HL-60 (cell line): ENCODE data around the gene NOS3.

Source experiments
- DNase-seq, 2 experiments: peaks; one replicate each; pipeline ENCODE4 v3.0.0-alpha.2; 2010 to 2020; ENCODE audit warnings: low read depth in 1 of 2, low spot score in 1 of 2
- H3K27ac ChIP-seq: fragments of 250-450 bp; sonication (Bioruptor Pico); replicated peaks from 2 replicates; pipeline ENCODE4 v1.5.1; 2020; ENCODE audit warnings: mild to moderate bottlenecking, moderate library complexity
- H3K27me3 ChIP-seq: fragments of 250-450 bp; sonication (Bioruptor Pico); 2 replicates; pipeline ENCODE4 v1.5.1; 2021; ENCODE audit warnings: mild to moderate bottlenecking, moderate library complexity; ENCODE audit not compliant: insufficient read depth, poor library complexity, severe bottlenecking
- H3K4me3 ChIP-seq: replicated peaks from 2 replicates; pipeline ENCODE4 v1.5.1; 2011; ENCODE audit warnings: mild to moderate bottlenecking, control low read depth, low read length; ENCODE audit not compliant: insufficient read depth
- GABPA ChIP-seq: IDR thresholded peaks from 2 replicates; pipeline ENCODE4 v1.6.1; 2012; ENCODE audit warnings: low read depth
- POLR2AphosphoS5 ChIP-seq: IDR thresholded peaks from 2 replicates; pipeline ENCODE4 v1.6.1; 2012; ENCODE audit warnings: low read depth
- SPI1 ChIP-seq: IDR thresholded peaks from 2 replicates; pipeline ENCODE4 v1.6.1; 2012; ENCODE audit warnings: low read depth, mild to moderate bottlenecking, borderline replicate concordance
- TF ChIP-seq, protein P1 (sequence below): IDR thresholded peaks from one replicate; pipeline ENCODE4 v1.5.1; 2011; ENCODE audit warnings: low read length, control low read depth, inconsistent platforms; ENCODE audit not compliant: insufficient read depth
- TF ChIP-seq, protein P2 (sequence below): IDR thresholded peaks from 2 replicates; pipeline ENCODE4 v1.6.1; 2012; ENCODE audit warnings: low read depth; ENCODE audit not compliant: insufficient replicate concordance

The NOS3 gene

DNA sequence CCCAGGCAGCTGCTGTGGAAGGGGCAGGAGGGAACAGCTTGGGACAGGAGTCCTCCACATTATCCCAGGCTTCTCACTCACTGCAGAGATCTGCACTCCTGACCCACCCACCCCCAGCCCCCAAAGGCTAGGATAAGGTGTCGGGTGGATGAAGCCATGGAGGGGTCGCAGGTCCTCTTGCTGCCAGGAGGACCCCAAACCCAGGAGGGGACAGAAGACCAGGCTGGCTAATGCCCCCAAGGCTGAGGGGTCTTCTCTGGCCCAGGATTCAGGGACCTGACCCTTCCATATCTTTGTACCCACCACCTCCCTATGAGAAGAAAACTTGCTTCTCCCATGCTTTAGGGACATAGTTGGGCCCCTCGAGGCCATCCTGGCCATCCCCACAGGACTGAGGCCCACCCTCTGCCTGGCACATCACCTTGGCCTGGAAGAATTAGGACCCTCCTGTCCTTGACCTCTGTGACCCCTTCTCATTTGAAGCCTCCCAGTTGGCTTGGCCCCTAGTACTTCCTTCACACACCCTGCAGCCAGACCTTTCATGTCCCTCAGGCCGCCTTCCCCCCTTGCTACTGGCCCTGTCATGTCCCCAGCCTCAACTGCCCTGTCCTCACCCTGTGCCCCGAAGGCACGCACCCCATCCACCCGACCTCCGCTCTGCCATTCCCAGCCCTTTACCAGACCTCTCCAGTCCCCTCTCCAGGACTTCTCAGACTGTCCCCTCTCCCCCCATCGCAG, 34.3 kb upstream of the NOS3 start:
- no peak for DNase-seq
- Histone ChIP-seq H3K4me3 (no peak overlapping the region), H3K27ac (no peak overlapping the region), H3K27me3 (peaks cover 11% of the 10 kb centered on the region)
- TF ChIP-seq, protein P1, sequence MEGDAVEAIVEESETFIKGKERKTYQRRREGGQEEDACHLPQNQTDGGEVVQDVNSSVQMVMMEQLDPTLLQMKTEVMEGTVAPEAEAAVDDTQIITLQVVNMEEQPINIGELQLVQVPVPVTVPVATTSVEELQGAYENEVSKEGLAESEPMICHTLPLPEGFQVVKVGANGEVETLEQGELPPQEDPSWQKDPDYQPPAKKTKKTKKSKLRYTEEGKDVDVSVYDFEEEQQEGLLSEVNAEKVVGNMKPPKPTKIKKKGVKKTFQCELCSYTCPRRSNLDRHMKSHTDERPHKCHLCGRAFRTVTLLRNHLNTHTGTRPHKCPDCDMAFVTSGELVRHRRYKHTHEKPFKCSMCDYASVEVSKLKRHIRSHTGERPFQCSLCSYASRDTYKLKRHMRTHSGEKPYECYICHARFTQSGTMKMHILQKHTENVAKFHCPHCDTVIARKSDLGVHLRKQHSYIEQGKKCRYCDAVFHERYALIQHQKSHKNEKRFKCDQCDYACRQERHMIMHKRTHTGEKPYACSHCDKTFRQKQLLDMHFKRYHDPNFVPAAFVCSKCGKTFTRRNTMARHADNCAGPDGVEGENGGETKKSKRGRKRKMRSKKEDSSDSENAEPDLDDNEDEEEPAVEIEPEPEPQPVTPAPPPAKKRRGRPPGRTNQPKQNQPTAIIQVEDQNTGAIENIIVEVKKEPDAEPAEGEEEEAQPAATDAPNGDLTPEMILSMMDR, result no peak
- no peak for TF ChIP-seq GABPA
- TF ChIP-seq POLR2AphosphoS5, result no peak
- TF ChIP-seq, protein P2, sequence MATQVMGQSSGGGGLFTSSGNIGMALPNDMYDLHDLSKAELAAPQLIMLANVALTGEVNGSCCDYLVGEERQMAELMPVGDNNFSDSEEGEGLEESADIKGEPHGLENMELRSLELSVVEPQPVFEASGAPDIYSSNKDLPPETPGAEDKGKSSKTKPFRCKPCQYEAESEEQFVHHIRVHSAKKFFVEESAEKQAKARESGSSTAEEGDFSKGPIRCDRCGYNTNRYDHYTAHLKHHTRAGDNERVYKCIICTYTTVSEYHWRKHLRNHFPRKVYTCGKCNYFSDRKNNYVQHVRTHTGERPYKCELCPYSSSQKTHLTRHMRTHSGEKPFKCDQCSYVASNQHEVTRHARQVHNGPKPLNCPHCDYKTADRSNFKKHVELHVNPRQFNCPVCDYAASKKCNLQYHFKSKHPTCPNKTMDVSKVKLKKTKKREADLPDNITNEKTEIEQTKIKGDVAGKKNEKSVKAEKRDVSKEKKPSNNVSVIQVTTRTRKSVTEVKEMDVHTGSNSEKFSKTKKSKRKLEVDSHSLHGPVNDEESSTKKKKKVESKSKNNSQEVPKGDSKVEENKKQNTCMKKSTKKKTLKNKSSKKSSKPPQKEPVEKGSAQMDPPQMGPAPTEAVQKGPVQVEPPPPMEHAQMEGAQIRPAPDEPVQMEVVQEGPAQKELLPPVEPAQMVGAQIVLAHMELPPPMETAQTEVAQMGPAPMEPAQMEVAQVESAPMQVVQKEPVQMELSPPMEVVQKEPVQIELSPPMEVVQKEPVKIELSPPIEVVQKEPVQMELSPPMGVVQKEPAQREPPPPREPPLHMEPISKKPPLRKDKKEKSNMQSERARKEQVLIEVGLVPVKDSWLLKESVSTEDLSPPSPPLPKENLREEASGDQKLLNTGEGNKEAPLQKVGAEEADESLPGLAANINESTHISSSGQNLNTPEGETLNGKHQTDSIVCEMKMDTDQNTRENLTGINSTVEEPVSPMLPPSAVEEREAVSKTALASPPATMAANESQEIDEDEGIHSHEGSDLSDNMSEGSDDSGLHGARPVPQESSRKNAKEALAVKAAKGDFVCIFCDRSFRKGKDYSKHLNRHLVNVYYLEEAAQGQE, result no peak
- no peak for TF ChIP-seq SPI1

DNA sequence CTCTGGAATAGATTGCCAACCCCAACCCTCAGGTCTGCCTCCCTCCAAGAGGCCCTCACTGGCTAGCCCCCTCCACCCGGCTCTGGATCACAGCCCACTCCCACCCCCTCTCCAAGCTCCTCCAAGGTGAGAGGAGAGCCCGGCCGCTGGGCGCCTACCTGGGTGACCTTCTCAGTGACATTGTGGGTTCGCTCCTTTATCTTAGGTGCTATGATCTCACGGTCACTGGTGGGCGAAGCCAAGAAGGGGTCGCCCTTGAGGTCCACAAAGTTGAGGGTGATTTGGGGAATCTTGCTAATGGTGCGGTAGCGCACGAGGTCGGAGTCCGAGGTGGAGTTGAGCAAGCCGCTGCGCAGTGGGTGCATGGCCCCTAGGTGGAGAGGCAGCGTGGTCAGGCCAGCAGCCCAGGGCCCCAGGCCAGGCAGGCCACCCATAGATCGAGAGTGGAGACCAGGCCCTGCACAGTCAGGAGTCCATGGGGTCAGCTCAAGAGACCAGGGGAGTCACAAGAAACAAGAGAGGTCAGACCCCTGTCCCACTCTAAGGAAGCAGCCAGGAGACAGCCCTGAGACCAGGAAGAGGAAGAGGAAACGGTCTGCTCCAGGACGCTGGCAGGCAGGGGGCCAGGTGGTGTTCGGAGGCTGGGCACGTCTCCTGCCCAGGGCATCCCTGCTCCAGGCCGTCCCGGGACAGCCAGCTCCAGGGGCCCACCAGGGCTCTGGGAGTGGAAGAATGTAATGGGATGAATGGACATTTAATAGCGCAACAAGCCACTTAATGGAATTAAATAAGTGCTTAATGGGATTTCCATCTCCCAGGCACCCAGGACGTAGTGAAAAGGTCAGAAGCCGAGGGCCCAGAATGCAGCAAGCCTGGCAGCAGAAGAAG, 33.4 kb upstream of the NOS3 start:
- TF ChIP-seq, protein P2, result no peak
- TF ChIP-seq, protein P1, result no peak
- TF ChIP-seq SPI1 (no peak), POLR2AphosphoS5 (no peak), GABPA (no peak)
- DNase-seq, result no peak
- Histone ChIP-seq H3K4me3 (no peak overlapping the region), H3K27ac (no peak overlapping the region), H3K27me3 (peaks cover 11% of the 10 kb centered on the region)

DNA sequence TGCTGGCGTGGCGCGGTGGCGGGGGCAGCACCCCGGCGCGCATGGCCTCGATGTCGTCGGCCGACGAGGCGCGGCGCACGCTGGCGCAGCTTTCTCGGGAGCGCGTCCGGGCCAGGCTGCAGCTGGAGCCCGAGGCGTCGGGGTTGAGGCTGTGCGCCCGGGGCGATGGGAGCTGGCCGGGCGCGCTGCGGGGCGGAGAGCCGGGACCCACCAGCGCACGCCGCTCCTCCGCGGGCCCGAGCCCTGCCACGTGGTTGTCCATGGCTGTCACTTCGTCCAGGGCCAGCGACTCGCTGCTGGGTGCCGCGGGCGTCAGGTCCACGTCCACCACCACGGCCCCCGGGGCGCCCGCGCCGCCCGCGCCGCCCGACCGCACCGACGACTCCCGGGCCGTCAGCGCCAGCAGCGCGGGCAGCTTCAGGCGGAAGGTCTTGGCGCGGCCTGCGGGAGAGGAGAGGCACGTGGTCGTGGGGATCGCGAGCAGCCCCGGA, 32.7 kb upstream of the NOS3 start:
- no peak overlapping the region for H3K4me3 ChIP-seq
- peaks cover 11% of the 10 kb centered on the region for H3K27me3 ChIP-seq
- H3K27ac ChIP-seq, result no peak overlapping the region
- no peak for DNase-seq
- TF ChIP-seq POLR2AphosphoS5 (no peak), GABPA (no peak), SPI1 (no peak)
- TF ChIP-seq, protein P1, result no peak
- TF ChIP-seq, protein P2, result no peak
